Inflammatory macrophage (primary cell): ENCODE measurements around the gene TUBGCP6.
A peak's percentile ranks its signal among the peaks of the same experiment; 100 is the strongest.
"Not testable (repeated sequence)": the region's sequence is repeated elsewhere in the genome, so short reads cannot be mapped to it uniquely, and the experiment has no call there.

ENCODE experiments used
- DNase-seq, 2 donors: peaks; one replicate each; pipeline ENCODE4 v3.0.0-alpha.2; 2020 to 2022

TUBGCP6 gene

DNA sequence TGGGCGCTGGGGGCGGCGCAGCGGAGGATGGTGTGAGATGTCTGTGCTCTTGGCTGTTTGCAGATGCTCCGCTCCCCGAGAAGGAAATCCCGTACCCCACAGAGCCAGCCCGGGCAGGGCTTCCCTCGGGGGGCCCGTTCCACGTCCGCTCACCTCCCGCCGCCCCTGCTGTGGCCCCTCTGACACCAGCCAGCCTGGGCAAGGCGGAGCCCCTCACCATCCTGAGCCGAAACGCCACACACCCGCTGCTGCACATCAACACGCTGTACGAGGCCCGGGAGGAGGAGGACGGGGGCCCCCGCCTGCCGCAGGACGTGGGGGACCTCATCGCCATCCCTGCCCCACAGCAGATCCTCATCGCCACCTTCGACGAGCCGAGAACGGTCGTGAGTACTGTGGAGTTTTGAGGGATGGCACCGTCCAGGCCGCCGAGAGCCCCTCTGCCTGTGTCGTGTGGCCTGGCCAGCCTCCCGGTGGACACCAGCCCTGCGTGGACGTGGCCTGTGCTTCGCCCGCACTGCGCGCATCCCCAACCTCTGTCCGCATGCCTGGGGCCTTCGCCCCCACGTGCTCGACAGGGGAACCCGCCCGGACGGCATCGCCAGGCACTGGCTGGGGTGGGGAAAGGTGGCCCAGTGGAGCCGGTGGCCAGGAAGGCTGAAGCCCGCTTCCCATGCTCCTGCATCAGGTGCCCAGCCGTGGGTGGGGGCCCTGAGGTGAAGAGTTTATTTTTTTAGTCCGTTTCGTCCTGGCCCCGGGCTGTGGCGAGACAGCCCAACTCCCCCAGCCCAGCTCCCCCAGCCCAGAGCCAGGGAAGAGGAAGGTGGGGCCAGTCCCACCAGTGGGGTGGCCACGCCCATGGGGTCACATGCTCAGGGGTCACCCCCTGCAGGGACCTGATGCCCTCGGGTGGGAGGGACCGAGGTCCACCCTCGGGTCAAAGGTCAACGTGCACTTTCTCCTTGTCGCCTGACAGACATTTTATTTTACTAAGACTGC lies 65.7 kb downstream of the TUBGCP6 start:
- no peak for DNase-seq

DNA sequence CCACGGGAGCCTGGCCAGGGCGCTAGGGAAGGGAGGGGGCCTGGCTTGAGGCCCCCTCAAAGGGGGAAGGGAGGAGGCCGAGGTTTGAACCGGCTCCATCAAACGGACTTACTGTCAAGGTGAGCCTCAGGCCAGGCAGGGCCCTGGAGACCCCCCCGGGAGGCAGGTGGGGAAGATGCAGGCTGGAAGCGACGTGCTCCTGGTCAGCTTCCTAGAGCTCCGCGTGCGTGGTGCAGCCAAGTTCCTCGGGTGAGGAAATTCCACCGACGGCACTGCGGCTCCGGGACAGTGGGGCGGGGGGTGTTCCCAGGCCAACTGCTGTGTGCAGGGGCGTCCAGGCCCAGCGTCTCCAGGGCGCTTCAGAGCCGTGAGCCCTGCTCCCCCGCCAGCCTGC lies 66.4 kb downstream of the TUBGCP6 start:
- no peak for DNase-seq

DNA sequence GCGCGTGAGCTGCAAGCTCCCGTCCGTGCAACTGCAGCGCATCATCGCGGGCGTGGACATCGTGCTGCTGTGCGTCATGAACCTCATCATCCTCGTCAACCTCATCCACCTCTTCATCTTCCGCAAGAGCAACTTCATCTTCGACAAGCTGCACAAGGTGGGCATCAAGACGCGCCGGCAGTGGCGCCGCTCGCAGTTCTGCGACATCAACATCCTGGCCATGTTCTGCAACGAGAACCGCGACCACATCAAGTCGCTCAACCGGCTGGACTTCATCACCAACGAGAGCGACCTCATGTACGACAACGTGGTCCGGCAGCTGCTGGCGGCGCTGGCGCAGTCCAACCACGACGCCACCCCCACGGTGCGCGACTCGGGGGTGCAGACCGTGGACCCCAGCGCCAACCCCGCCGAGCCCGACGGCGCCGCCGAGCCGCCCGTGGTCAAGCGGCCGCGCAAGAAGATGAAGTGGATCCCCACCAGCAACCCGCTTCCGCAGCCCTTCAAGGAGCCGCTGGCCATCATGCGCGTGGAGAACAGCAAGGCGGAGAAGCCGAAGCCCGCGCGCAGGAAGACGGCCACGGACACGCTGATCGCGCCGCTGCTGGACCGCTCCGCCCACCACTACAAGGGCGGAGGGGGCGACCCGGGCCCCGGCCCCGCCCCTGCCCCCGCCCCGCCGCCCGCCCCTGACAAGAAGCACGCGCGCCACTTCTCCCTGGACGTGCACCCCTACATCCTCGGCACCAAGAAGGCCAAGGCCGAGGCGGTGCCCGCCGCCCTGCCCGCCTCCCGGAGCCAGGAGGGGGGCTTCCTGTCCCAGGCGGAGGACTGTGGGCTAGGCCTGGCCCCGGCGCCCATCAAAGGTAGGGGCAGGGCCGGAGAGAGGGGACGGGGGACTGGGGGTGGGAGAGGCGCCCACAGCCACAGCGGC lies 67.0 kb downstream of the TUBGCP6 start:
- DNase-seq: no peak

DNA sequence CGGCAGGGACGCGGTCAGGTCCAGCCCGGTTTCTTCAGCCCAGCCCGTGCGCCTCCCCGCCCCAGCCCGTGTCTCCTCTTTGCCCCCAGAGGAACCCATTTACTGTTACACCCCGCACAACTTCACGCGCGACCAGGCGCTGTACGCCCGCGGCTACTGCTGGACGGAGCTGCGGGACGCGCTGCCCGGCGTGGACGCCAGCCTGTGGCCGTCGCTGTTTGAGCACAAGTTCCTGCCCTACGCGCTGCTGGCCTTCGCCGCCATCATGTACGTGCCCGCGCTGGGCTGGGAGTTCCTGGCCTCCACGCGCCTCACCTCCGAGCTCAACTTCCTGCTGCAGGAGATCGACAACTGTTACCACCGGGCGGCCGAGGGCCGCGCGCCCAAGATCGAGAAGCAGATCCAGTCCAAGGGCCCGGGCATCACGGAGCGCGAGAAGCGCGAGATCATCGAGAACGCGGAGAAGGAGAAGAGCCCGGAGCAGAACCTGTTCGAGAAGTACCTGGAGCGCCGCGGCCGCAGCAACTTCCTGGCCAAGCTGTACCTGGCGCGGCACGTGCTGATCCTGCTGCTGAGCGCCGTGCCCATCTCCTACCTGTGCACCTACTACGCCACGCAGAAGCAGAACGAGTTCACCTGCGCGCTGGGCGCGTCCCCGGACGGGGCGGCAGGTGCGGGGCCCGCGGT lies 67.8 kb downstream of the TUBGCP6 start:
- no peak for DNase-seq

DNA sequence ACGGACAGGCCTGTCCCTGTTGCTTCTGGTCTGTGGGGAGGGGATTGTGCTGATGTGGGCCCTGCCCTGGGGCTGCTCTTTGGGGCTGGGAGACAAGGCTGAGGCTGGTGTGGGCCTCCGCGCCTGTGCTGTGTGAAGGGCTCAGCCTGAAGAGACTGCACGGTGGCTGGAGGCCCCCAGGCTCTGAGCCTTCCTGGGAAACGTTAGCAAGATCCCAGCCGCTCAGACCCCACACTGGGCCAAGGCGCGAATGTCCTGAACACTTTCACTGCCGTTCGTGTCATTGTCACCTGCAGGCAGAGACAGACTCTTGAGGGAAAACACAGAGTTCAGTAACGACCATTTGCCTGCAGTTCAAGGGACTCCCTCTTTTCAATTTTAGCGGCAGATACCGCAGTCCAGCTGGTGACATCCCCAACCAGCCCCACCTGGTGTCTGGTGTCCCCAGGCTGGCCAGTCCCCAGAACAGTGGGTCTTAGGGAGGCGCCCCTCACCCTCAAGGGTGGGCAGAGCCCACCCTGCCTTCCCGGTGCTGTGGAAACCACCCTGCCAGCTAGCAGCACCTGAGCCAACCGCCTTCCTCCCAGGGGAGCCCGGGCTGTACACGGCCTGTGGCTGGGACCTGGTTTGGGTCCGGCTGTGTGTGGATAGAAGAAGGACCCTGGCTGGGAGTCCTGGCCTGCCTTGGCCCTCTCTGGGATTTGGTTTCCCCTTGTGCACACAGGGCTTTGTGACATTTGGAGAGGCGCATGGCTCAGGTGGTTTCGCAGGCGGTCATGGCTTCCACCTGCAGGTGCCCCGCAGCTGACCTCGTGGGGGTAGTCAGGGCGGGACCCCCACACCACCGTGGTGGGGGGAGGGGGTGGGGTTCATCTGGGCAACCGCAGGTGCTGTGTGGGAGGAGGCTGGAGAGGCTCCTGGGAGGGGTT lies 68.6 kb downstream of the TUBGCP6 start:
- no peak for DNase-seq

DNA sequence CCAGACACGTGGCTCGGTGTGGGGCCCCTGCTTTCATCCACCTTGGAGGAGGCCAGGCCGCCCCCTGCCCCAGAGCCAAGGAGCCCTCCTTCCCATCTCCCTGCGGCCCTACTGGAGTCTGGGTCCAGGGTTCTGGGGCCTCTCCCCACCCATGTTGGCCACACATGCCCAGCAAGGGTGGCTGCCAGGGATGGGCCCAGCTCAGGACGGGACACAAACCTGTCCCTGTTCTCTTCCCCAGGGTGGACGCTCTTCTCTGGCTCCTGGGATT lies 69.7 kb downstream of the TUBGCP6 start:
- no peak for DNase-seq

DNA sequence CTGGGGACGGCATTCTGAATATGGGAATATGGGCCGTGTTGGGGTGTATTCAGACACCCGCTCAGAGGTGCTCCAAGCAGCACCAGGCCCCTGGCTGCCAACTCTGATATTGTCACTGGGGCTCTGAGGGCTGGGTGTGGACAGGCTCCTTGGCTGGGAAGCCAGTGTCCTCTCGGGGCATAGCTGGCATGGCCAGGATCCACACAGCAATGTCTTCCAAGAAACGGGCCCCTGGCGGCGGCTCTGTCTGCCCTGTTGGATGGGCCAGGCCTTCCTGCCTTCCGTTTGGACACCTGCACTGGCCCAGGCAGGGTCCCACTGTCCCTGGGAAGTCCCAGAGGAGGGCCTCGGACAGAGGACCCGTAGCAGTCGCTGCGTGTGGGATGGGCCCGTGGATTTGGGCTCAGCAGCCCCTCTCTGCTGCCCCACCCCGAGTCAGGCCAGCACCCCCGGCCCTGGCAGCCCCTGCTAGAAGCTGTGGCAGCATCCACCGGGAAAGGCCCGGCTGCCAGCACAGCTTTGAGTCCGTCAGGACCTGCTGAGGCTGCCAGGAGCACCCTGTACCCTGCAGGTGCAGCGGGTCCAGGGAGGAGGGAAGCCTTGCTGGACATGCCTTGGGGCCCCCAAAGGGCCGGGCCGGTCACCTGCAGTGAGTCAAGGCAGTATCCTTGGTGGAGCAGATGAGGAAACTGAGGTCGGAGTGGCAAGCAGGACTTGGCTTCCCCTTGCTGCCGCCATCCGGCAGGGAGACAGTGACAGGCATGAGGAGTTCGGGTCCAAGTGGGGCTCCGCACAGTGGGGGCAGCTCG lies 70.2 kb downstream of the TUBGCP6 start:
- no peak for DNase-seq

DNA sequence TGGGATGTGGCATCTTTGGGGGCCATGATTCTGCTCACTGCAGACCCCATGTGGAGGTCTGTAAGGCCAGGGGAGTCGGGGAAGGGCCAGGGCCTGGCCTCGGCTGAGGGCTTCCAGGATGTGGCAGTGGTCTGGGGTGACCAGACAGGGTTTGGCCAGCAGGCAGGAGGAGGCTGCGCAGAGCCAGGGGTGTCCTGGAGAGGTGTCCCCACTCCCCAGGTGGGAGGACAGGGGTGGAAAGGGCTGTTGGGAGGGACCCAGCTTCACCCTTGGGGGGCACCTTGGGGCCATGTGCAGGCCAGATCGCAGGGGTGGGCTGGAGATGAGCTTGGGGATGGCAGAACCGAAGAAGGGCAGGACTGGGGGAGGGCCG lies 70.9 kb downstream of the TUBGCP6 start:
- no peak for DNase-seq

DNA sequence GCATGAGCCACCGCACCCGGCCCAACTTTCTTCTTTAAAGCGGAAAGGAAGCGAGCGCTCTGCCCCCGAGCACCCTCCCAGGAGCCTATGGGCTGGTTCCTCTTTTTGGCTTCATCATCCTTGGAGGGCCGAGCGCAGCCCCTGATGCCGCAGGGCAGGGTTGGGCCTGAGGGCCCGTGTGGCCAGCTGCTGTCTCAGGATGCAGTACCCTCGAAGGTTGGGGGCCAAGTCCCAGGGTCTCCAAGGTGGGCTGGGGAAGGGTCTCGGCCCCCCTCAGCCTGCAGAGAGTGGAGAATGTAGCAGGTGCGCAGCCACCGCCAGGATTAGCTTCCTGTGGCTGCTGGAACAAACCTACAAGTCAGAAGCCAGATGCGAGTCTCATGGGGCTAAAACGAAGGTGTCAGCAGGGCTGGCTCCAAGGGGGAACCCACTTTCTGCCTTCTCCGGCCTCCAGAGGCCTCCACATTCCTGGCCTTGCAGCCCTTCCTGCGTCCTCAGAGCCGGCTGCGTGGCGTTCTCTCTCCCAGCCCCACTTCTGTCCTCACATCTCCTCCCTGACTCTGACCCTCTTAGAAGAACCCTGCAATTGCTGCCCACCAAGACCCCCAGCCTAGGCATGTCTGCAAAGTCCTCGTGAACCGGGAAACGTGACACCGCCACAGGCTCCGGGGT lies 71.4 kb downstream of the TUBGCP6 start:
- peak; percentile 60 to 76 for DNase-seq

DNA sequence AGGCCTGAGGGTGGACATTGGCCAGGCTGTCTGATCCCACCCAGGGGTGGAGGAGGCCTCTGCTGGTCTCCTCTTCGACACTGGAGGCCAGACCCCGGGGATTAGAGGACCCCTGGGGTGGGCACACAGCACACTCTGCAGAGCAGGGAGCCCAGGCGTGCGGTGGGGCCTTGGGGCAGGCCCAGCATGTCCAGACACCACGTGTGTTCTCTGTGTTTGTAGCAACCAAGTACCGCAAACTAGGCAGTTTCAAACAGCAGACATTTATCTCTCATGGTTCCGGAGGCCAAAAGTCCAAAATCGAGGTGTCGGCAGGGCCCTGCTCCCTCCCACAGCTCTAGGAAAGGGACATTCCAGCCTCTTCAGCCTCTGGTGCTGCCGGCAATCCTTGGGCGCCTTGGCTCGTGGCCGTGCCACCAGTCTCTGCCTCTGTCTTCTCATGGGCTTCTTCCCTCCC lies 72.8 kb downstream of the TUBGCP6 start:
- no peak for DNase-seq

DNA sequence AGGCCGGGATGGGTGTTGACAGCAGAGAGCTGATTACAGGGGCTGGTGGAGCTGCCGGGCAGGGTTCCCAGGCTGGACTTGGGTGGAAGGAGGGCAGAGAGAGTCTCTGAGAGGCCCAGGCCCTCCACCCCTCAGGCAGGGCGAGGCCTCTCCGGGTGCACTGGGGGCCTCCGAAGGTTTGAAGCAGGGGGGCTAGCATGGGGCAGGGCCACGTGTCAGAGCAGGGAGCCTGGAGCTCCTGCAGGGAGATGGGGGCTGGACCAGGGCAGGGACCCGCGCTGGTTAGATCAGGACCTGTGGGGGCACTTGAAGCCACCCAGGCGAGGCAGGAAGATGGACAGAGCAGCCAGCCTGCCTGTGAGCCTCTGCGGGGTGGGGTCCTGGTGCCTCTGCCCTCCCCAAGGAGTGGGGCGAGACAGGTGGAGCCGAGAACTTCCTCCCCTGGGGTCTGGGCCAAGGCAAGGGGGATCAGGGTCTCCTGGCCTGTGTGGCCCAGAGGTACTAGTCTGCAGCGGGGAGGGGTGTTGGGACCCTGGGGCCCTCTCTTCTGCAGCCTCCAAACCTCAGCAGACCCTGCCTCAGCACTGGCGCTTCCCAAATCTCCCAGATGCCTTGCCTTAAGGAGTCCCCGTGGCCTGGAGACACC lies 73.4 kb downstream of the TUBGCP6 start:
- no peak for DNase-seq

DNA sequence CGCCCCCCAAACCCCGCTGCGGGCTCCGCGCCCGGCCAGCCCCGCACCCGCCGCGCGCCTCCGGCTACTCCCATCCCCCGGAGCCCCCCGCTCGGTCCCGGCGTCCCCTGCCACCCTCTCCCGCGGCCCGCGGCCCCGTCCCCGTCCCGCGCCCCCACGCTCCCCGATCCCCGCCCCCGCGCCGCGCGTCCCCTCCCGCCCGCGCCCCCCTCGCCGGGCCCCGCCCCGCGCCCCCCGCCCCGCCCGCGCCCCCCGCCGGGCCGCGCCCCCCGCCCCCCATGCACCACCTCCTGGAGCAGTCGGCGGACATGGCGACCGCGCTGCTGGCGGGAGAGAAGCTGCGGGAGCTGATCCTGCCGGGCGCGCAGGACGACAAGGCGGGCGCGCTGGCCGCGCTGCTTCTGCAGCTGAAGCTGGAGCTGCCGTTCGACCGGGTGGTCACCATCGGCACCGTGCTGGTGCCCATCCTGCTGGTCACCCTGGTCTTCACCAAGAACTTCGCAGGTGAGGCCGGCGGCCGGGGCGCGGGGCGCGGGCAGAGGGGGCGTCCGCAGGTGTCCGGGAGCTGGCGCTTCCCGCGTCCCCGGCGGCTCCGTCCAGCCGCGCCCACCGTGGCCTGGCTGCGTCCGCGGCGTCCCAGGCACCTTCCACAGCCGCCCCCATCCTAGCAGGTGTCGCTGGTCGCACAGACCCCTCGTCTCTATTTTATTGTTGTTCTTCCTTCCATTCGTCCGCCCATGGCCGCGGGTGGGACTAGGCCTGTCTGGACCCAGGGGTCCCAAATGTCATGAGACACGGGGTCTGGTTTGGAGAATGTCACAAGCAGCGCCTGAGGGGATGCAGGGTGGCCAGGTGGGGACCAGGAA lies 74.1 kb downstream of the TUBGCP6 start, which contains the start of gene PANX2:
TSS of gene PANX2 (plus strand) at position 279 of the 866 bp plus-strand sequence. CDS start at position 279, 0 bp downstream.
- DNase-seq: peak in 1 of 2 donors; percentile 13

DNA sequence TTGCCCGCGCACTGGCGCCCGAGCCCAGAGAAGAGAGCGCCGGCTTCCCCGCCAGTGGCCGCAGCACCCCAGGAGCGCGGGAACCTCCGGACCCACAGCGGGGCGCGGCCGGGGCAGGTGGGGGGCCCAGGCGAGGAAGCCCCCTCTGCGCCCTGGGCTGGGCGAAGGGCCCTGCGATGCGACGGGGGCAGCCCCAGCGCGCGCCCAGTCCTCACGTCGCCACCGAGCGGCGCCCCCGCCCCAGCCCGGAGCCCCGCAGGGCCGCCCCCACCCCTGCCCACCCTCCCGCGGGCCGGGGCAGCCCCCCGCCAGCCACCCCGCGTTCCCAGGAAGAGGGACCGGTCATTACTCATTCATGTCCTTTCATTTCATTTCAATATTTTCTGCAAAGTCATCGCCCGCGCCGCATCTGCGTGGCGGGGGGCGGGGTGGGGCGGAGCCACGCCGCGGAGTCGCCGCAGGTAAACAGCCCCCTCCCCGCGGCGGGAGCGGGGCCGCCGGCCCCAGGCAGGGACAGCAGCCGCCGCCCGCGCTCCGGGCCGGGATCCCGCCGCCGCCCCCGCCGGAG lies 75.0 kb downstream of the TUBGCP6 start:
- DNase-seq: peak; percentile 31 to 33

DNA sequence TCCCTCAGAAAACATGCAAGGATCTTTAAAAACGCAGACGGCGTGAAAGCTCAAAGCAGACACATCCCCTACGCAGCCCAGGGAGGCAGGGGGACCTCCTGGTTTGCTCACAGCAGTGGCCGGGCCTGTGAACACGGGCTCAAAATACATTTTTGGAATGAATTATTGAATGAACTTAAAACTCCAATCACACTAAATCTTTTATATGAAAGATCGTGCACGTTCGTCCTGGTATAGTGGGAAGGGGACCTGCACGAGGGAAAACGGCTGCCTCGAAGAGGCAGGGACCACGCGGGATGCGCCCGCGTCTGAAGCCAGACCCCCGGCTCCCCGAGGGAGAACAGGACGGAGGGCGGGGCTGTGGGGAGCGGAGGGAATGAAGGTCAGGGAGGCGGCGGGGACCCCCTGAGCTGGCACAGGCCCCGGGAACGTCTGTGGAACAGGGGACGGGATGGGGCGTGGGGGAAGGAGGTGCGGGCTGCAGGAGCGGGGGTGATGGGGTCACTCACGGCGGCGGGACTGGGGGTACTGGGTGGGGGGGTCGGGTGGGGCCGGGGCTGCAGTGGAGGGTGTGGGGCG lies 75.6 kb downstream of the TUBGCP6 start:
- no peak for DNase-seq

DNA sequence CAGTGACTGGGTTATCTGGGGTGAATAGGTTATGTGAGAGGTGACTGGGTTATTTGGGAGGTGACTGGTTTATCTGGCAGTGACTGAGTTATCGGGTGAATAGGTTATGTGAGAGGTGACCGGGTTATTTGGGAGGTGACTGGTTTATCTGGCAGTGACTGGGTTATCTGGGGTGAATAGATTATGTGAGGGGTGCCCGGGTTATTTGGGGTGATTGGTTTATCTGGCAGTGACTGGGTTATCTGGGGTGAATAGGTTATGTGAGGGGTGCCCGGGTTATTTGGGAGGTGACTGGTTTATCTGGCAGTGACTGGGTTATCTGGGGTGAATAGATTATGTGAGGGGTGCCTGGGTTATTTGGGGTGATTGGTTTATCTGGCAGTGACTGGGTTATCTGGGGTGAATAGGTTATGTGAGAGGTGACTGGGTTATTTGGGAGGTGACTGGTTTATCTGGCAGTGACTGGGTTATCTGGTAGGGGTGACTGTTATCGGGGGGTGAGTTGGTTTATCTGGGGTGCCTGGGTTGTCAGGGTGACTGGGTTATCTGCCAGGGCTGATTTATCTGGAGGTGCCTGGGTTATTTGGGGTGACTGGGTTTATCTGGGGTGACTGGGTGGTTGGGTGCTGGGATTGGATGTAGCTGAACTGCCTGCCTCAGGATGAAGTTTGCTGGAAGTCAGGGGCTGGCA lies 76.2 kb downstream of the TUBGCP6 start:
- DNase-seq: not testable (repeated sequence)

DNA sequence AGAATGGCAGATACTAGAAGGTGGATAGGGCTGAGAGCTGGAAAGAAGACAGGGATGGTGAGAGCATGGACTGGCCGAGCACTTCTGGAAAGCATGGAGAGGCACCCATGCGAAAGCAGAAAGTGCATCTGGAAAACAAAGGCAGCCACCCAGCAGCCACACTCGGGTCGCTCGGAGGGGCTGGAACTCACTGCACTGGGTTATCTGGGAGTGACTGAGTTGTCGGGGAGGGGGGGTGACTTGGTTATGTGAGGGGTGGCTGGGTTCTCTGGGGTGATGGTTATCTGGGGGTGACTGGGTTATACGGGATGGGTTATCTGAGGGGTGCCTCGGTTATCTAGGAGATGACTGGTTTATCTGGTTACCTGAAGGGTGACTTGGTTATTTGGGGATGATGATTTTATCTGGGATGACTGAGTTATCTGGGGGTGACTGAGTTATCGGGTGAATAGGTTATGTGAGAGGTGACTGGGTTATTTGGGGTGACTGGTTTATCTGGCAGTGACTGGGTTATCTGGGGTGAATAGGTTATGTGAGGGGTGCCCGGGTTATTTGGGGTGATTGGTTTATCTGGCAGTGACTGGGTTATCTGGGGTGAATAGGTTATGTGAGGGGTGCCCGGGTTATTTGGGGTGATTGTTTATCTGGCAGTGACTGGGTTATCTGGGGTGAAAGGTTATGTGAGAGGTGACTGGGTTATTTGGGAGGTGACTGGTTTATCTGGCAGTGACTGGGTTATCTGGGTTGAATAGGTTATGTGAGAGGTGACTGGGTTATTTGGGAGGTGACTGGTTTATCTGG lies 76.9 kb downstream of the TUBGCP6 start:
- DNase-seq: no peak
